Measurements from ENCODE around the gene EPN3.

The EPN3 gene

DNA sequence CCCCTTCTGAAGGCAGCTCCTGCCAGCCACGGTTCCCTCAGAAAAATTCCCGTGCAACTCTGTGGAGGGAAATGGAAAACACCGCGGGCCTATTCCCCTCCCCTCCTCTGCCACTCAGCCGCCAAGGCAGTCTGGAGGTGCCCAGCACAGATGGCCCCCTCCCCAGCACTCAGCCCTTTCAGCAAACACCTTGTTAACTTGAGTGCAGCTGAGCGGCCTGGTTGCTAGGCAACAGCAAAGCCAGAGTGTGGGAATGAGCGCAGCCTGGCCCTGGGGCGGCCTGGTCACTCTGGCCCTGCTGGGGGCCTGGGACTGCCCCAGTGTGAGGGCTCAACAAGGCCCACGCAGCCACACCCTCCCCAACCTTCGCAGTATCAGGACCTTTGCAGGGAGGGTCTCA is 60.8 kb downstream of the EPN3 start:
- DNase-seq: no peak

All from HCEC 1CT (cell line).